GM21528 (cell line): ENCODE results near the gene WNT7B.

ENCODE experiments used
- ATAC-seq: cut with Tn5 transposase; IDR thresholded peaks from one replicate; pipeline ENCODE4 v1.9.1; 2021; ENCODE audit warnings: mild to moderate bottlenecking, moderate library complexity; ENCODE audit not compliant: unreplicated experiment, low FRiP score

Gene WNT7B

GRCh38 chr22:45960477-45961386 lies 16.2 kb downstream of the WNT7B start:
- no peak for ATAC-seq

DNA sequence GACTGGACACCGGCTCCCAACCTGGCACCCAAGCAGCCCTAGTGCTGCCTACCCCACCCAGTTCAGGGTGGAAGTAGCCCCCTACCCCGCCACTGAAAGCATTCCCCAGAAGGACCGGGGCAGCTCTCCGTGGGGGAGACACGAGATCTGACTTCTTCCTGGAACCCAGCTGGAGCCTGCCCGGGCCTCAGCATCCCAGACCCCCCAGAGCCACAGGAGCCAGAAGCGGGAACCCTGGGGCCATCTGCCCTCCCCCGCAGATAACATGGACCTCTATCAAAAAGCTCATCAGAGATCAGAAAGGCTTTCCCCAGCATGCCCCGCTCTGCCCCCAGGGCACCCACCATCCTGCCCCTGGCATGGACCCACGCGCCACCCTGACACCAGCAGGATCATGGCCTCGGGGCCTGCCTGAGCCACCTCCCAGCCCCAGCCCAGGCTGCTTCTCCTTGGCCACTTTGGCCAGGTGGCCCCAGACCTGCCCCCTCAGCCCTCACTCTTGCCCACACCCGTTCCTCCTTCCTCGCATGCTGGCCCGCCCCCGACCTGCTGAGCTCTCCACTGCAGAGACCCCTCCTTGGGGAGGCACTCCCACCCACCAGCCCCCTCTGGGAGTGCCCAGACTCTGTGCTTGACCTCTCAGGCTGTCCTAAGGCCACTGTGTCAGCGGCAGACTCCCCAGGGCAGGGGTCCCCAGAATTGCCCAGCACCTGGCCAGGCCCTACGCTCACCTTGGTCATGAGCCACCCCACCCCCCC lies 17.1 kb downstream of the WNT7B start:
- ATAC-seq, result no peak

GRCh38 chr22:45958971-45959370 lies 18.0 kb downstream of the WNT7B start:
- ATAC-seq, result no peak

DNA sequence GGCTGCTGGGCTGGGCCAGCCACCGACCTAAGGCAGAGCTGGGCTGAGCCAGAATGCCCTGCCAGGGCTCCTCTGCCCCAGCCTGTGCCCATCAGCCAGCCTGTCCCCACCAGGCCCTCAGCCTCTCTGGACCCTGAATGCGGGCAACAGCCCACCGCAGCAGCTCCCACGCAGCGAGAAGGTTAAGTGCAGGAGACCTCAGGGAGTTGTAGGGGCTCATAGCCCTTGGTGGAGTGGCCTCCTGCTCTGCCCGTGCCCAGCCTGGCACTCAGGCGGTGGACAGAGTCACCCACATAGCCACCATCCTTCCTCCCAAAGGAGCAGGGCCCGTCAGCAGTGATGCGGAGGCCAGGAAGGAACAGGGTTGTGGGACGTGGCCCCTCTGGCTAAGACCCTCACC lies 19.1 kb downstream of the WNT7B start:
- no peak for ATAC-seq

DNA sequence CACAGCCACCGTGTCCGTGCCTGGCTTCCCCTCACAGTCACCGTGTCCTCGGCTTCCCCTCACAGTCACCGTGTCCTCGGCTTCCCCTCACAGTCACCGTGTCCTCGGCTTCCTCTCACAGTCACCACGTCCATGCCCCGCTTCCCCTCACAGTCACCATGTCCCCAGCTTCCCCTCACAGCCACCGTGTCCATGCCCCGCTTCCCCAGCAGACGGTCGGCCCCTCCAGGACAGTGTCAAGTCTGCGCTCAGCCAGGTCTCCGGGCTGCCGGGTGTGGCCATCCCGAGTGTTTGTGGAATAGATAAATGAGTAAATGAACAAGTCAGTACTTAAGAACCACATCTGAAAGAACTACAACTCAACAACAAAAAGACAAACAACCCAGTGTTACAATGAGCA lies 23.8 kb downstream of the WNT7B start:
- no peak for ATAC-seq

GRCh38 chr22:45952553-45952952 lies 24.4 kb downstream of the WNT7B start:
- ATAC-seq, result no peak

- ATAC-seq, result no peak
These were observed 24.8 kb downstream of the WNT7B start for GRCh38 chr22:45952151-45952550.

GRCh38 chr22:45949891-45950290 lies 27.1 kb downstream of the WNT7B start:
- ATAC-seq, result no peak

- no peak for ATAC-seq
These were observed 27.6 kb downstream of the WNT7B start for GRCh38 chr22:45949258-45949870.

DNA sequence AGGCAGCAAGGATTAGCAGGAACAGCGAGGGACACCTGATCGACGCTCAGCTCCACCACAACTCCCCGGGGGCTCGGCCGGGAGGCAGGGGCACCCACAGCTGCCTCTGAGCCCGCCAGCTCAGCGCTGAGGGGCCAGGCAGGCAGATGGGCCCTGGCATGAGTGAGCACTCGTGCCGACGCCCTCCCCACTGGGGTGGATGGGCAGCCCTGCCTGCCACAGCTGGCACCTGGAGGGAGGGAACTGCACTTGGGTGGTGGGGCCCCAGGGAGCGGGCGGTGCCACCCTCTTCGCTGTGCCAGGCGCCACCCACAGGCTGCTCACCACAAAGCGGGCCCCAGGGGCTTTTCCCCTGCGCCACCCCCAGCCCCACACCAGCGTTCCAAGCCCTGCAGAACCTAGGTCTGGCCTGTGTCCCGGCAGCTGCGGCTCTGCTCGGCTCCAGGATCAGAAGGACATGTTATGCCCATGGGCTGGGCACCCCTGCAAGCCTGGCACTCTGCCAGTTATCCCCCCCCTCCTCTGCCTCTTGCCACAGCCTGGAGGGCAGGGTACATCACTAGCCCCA lies 28.8 kb downstream of the WNT7B start:
- no peak for ATAC-seq

DNA sequence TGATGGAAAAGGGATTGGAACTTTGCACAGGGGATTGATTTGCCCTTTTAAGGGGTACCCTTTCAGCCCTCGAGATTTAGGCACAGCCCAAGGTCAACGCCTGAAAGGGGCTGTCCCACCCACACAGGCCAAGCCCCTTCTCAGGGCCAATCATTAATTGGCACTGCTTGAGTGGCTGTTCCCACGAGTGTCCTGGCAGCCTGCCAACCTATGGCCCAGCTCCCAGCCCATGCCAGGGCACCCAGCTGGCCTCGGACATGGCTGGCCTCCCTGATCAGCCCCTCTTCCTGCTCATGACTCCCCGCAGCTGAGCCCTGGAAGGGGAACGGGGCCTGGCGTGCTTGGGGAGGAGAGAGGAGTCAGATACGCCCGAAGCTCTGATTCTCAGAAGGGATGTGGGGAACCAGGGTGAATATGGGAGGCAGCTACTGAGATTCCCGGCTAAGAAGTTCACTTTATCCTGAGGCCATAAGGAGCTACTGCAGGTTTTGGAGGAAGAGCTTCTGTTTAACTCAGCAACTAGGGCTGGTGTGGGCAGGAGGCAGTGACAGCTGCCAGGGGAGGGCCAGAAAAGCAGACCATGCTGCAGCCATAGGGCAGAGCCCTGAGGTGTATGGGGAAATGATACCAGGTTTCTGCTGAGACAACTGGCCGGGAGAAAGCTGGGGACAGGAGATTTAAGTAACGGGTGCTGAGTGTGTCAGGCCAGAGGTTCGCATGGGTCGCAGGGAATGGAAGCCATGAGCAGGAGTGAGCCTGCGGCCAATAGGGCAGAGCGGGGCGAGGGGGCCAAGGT lies 30.0 kb downstream of the WNT7B start:
- no peak for ATAC-seq

DNA sequence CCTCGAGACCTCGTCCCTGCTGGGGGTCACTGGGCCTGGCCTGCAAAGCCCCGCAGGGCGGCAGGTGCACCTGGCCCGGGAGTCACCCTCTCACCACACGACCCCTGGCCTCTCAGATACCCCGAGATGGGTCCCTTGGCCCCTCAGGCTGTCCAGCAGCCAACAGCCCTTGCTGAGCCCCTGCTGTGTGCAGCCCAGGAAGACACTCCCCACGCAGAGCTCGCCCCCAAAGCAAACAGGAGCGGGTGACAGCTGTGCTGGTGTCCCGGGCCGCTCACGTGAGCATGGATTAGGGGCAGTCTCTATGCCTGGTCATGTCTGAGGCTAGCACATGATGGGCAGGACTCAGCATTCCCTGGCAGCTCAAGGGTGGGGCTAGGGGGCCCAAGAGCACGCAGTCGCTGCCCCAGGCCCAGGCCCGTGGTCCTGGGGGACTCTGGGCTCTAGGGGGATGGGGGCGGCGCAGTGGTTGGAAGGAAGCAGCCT lies 31.3 kb downstream of the WNT7B start:
- ATAC-seq, result no peak

DNA sequence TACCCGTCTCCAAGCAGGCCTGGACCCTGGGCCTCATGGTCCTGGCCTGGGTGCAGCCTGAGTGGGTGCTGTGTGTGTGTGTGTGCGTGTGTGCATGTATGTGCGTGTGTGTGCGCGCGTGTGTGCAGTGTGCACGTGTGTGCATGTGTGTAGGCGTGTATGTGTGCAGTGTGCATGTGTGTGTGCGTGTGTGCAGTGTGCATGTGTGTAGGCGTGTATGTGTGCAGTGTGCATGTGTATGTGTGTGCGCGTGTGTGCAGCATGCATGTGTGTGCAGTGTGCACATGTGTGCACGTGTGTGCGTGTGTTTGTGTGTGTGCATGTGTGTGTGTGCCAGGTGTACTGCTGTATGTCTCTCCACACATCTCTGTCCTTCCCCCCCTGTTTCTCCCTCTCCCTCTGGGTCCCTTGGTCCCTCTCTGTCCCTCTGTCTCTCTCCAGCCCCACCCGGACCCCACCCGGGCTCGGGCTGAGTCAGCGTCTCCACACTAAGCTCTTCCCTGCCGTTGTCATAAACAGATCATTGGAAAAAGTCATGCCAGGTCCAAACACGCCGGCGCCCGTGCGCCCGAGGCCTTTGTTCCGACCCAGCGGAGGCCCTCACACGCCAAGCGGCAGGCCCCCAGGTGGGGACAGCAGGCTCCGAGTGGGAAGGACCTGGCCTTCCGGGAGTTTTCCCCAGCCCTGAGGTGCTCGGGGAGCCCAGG lies 34.0 kb downstream of the WNT7B start:
- no peak for ATAC-seq

GRCh38 chr22:45942344-45942743 lies 34.6 kb downstream of the WNT7B start:
- ATAC-seq, result no peak

DNA sequence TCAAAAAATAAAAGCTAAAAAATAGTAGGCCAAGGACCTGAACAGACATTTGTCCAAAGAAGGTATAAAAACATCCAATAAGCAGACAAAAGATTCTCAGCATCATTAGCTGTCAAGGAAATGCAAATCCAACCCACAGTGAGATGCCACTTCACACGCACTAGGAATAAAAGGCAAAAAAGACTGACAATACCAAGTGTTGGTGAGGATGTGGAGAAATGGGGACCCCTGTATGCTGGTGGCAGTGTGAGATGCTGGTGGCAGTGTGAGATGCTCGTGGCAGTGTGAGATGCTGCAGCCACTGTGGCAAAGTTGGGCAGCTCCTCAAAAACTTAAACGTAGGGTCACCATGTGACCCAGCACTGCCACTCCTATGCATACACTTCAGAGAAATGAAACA lies 38.0 kb downstream of the WNT7B start:
- ATAC-seq, result no peak

- no peak for ATAC-seq
These were observed 39.0 kb downstream of the WNT7B start for GRCh38 chr22:45937960-45938359.

- no peak for ATAC-seq
These were observed 41.4 kb downstream of the WNT7B start for GRCh38 chr22:45935573-45935972.

GRCh38 chr22:45934659-45935341 lies 42.2 kb downstream of the WNT7B start:
- ATAC-seq, result no peak

DNA sequence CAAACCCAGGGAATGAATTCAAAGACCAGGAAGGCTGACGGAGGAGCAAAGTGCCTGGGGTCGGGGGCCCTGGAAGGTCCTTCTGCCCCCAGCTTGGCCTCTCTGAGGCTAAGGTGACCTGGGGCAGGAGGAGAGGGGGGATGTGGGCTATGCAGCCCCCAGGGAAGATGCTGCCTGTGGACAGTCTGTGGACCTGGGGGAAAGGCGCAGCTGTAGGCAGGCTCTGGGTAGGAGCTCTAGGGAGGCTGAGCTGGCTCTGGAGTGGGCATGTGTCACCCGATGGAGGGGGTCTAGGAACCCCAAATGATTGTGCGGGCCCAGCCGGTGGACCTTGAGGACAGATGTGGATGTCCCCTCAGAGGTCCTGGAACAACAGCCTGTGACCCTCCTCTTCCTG lies 42.8 kb downstream of the WNT7B start:
- ATAC-seq, result no peak
